HG02678 (cell line): Measurements from ENCODE around the gene KAT2B.
A peak's percentile ranks its signal among the peaks of the same experiment; 100 is the strongest.
"Not testable (repeated sequence)": the region's sequence is repeated elsewhere in the genome, so short reads cannot be mapped to it uniquely, and the experiment has no call there.

ENCODE experiments used
- ATAC-seq: cut with Tn5 transposase; IDR thresholded peaks from one replicate; pipeline ENCODE4 v1.9.1; 2021; ENCODE audit warnings: mild to moderate bottlenecking, moderate library complexity; ENCODE audit not compliant: unreplicated experiment

The KAT2B gene

GRCh38 chr3:20041197-20041780, 1.0 kb downstream of the KAT2B start:
- peak; percentile 37 for ATAC-seq

DNA sequence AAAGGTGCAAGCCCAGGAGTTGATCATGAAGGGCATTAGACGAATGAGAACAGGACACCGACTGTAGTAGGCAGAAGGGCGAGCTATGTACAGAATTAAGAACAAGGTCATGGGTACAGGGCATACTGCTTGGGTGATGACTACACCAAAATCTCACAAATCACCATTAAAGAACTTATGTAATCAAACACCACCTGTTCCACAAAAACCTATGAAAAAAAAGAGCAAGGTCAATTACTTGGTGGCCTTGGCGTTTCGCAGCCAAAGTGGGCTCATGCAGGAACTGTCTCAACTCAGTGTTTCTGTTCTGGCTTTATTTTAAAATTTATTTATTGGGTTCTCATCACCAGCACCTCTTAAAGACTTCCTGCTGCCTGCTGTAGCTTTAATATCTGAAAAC, 2.1 kb downstream of the KAT2B start:
- ATAC-seq, result no peak

DNA sequence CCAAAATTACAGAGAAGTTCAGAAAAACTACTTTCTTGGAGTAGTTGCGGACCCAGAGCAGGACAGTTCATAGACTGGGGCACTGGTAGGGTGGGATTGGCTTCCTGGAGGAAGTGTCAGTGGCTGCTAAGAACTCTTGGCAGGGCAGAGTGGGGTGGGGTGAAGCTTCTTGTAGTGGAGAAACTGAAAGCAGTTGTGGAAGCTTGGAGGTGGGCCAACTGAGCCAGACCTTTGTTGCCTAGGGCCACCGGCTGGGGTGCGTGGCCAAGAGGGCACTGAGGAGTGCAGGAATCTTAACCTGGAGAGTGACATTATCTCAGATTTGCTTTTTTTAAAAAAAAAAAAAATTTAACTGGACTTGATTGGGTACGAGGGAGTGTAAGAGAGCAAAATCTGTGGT, 3.1 kb downstream of the KAT2B start:
- peak; percentile 28 for ATAC-seq

GRCh38 chr3:20043825-20044224, 3.6 kb downstream of the KAT2B start:
- ATAC-seq, result no peak

GRCh38 chr3:20045141-20045540, 4.9 kb downstream of the KAT2B start:
- not testable (repeated sequence) for ATAC-seq

GRCh38 chr3:20046556-20046955, 6.3 kb downstream of the KAT2B start:
- ATAC-seq, result no peak

DNA sequence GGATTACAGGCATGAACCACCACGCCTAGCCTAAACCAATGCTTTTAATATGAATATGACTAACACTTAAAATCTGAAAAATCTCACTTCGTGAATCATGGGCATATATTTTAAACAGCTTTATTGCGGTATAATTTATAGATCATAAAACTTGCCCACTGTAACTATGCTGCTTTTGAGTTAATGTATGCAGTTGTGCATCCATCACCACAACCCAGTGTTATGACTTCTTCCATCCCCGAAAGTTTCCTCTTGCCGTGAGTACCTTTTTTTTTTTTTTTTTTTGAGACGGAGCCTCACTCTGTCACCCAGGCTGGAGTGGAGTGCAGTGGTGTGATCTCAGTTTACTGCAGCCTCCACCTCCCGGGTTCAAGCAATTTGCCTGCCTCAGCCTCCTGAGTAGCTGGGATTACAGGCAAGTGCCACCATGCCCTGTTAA, 7.1 kb downstream of the KAT2B start:
- ATAC-seq, result no peak

DNA sequence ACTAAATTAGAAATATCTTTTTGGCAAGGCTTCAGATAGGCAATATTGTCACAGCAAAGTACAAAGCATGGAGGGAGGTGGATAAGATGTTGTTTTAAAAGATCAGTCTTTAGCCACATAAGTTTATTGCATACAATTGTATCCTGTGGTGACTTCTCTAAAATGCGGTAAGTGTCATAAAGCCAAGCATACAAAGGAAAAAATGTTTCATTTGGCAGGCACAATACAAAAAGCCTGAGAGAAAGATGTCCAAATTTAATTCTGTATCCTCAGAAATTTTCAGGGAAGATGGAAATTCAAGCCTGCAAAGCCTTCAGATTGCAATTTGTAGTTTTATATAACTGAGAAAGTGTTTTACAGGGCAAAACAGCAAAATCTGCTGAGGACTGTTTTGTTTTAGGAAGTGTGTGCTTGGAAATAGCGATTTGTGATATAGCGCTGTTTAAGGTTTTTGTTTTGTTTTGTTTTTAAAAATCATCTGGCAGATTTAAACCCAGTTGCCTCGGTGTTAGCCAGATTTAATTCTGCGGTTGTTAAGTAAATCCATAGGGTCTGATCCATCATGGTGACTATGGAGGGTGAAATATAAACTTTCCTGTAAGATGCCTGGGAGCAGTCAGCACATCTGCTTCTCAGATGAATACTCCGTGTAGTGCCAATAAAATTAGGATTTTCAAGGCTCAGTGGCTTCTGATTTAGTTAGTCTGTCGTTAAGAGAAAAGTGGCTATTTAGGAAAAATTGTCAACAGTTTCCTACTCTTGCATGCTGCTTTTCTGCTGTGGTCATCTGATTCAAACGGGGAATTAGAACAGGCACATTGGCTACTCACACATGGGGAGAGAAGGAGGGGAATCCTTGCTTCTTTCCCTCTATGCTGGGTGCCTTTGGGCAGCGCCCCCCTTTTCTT, 8.0 kb downstream of the KAT2B start:
- peak; percentile 25 for ATAC-seq

- ATAC-seq, result no peak
These were observed 11.0 kb downstream of the KAT2B start for GRCh38 chr3:20051123-20051806.

- no peak for ATAC-seq
These were observed 12.6 kb downstream of the KAT2B start for GRCh38 chr3:20052851-20053250.

GRCh38 chr3:20054549-20054987, 14.3 kb downstream of the KAT2B start:
- ATAC-seq, result peak; percentile 77

DNA sequence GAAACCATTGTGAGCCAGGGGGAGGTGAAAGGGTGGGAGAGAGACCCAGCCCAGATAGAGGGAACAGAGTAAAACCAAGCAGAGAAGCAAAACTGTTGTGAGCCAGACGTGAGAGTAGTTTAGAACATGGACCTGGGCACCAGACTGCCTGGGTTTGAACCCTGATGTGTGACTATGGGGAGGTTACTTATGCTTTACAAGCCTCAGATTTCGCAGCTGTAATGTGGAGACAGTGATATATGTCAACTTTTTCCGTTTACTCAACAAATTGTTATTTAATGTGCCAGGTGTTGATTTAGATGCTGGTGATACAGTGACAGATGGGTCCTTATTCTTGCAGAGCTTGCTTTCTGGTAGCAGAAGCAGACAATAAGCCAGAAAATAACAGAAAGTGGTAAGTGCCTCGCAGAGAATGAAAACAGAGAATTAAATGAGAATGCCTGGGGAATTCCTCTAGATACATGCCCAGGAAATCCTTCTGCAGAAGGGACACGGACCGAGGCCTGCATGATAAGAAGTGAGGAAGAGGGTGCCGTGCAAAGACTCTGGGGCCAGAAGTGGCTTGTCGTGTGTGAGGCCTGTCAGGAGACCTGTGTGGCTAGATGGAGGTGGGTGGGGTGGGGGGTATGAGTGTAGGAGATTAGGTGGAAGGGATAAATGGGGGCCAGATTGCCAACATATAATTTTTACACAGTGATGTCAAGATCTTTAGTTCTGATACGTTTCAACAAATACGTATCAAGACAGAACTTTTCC, 15.0 kb downstream of the KAT2B start:
- ATAC-seq, result peak; percentile 16

- no peak for ATAC-seq
These were observed 15.6 kb downstream of the KAT2B start for GRCh38 chr3:20055842-20056241.

DNA sequence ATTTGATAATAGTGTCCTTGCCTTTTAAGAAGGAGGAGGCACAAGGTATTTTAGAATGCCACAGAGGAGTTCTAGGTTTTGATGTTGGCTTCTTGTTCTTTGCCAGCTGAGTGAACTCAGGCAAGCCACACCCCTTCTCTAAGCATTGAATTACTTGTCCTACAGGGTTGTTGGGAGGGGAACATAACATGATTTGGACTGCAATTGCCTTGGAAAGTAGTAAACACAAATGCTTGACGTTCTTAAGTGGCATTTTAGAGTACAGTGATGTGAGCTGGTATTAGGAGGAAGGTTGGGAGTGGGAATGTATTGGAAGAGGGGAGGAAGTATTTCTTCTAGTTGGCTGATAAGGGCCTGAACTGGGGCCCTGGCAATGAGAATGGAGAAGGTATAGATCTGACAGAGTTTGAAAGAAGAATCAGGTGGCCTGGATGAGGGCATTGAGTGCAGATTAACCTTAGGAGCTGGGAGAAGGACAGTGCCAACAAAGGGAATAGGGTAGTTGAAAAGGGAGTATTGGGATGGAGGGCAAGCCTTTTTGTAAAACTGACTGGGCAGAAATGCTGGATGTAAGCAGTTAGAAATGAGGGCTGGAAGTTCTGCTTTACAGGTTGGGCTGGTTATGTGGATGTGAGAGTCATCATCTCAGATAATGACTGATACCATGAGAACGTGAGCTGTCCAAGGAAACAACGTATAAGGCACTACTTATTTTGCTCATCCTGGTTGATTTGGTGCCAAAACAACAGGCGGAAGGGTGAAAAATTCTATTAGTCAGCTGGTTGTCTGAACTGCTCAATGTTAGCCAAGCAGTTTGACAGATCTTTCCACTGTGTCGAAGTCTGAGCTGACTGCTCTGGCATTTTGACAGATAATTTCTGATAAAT, 16.7 kb downstream of the KAT2B start:
- ATAC-seq, result peak; percentile 35

DNA sequence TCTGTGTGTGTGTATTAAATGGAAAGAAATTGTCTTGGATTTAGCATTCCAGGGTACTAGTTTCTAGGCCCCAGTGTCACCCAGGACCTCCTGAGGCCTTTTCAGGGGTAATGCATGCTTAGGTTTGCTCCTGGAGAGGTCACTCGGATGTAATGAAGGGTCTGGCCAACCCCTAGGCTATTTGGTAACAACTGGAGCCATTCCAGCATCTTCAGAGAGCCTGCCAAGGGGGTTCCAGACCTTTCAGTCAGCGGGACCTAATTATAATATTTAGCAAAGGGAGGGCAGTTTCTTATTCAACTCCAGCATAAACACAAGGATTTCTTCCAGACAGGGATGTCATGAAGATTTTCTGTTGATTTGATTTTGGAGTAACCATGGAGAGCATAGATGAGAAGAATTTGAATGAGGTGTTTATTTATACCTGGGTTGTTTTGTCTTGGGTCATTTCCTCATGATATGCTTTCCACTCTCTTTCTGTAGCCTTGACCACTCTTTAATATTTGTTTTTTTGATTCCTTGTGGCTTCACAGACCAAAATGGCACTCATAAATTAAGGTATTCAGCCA, 17.4 kb downstream of the KAT2B start:
- no peak for ATAC-seq

DNA sequence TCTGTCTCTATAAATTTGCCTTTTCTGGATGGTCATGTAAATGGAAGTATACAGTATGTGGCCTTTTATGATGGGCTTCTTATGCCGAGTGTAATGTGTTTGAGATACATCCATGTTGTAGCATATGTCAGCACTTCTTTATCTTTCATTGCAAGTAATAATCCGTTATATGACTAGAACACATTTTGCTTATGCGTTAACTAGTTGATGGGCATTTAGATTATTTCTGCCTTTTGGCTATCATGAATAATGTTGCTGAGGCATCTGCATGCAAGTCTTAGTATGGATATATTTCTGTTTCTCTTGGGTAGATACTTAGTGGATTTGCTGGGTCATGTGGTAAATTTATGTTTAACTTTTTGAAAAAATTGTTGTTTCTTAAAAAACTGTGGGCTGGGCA, 19.7 kb downstream of the KAT2B start:
- no peak for ATAC-seq

DNA sequence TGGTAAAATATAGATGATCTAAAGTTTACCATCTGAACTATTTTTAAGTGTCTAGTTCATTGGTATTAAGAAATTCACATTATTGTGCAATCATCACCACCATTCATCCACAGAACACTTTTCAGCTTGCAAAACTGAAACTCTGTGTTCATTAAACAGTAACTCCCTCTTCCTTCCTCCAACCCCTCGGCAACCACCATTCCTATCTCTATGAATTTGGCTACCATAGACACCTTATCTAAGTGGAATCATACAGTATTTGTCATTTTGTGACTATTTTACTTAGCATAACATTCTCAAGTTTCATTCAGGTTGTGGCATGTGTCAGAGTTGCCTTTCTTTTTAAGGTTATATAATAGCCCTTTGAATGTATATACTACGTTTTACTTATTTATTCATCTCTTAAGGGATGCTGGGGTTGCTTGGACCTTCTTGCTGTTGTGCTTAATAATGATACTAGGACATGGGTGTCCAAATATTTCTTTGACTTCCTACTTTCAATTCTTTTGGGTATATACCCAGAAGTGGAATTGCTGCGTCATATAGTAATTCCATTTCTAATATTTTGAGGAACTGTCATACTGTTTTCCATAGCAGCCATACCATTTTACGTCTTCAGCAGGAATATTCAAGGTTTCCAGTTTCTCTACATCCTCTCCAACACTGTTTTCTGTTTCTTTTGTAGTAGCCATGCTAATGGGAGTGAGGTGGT, 20.9 kb downstream of the KAT2B start:
- peak; percentile 79 for ATAC-seq

GRCh38 chr3:20062996-20063395, 22.8 kb downstream of the KAT2B start:
- ATAC-seq, result no peak

DNA sequence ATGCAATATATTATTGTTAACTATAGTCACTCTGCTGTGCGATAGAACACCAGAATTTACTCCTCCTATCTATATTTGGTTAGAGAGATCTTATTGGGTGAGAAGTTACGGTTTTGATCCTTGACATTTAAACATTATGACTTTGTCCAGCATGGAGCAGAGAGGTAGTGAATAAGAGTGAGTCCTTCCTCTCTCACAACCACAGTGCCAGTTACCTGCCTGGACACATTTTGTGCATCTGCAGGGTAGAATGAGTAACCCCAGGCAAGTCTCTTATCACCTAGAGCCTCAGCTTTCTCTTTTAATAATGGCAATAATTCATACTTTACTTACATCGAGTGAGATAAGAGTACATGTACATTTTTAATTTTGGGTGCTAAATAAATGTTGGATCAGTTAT, 24.1 kb downstream of the KAT2B start:
- ATAC-seq, result no peak
